EL (cell line): ENCODE measurements around the gene ADAMTS2.

Experiments used
- DNase-seq: peaks from one replicate; pipeline ENCODE4 v3.0.0-alpha.2; 2016

ADAMTS2 gene

DNA sequence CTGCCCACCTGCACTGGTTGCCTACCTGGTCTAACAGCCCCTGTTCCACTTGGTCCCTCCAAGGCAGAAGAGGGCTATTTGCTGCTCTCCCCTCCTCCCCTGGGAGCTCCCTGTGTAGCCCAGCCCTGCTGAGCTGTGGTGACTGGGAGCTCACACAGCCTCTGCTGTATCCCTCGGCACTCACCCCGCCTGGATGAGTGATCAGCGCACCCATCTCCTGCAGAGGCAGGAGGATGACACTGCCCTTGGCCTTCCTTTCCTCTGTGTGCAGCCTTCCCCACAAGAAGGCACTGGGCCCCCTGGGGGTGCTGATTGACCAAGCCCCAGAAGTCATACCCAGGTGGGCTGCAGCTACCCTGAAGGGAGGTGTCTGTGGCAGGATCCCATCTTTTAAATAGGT, 134.2 kb downstream of the ADAMTS2 start:
- peak; percentile 43 for DNase-seq

DNA sequence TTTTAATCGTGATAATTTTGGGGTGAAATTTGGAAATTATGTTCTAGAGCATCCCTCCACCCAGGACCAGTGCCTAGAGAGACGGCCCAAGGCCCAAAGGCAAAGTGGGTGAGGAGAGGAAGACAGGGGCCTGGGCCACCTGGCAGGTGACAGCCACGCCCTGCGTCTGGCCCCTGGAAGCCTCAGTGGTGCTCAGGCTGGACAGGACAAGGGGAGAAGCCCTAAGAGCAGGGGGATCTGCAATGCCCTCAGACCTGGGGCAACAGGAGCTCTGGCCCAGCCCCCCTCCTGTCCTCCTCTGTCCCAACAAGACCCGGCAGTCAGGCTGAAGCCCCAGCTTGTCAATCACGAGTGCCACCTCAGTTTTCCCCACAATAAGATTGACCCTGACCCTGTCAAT, 134.8 kb downstream of the ADAMTS2 start:
- DNase-seq = no peak

GRCh38 chr5:179209359-179210150, 135.7 kb downstream of the ADAMTS2 start:
- DNase-seq = peak; percentile 83

GRCh38 chr5:179208706-179209358, 136.4 kb downstream of the ADAMTS2 start:
- DNase-seq = no peak

- DNase-seq = no peak
These were observed 137.1 kb downstream of the ADAMTS2 start for GRCh38 chr5:179207920-179208705.

DNA sequence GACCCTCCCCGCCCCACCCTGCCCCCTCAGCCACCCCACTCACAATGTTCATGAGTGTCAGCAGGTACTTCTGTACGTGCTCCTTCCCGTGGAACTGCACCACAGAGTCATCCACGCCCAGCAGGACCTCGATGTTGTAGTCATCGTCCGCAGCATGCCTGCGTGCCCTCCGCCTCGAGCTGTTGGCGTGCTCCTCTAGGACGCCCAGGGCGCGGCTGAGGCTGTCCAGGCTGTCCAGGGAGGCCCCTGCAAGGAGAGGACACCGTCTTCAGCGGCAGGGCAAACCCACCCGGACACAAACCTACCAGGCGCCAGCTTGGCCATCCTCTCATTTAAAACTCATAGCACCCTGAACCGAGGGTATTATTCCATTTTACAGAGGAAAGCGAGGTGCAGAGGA, 137.8 kb downstream of the ADAMTS2 start:
- DNase-seq = no peak

DNA sequence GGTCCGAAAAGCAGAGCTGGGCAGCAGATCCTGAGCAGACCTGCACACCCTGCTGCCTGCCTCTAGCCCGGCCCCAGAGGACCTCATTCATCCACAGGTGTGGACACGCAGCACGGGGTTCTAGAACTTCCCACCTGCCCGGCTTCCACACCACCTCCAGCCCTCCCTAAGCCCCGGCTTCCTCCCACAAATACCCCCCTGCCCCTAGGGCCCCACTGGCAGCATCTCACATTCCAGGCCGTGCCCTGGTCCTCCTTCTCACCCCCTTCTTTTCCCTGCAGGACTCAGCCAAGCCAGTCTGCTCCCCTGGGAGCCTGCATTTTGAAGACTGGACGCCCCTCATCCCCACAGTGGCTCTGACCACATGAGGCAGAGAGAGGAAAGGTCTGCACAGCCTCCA, 138.9 kb downstream of the ADAMTS2 start:
- DNase-seq = no peak

GRCh38 chr5:179205277-179205676, 140.0 kb downstream of the ADAMTS2 start:
- no peak for DNase-seq

GRCh38 chr5:179204572-179204971, 140.7 kb downstream of the ADAMTS2 start:
- no peak for DNase-seq

GRCh38 chr5:179203248-179203647, 142.0 kb downstream of the ADAMTS2 start:
- no peak for DNase-seq

GRCh38 chr5:179201986-179202385, 143.3 kb downstream of the ADAMTS2 start:
- DNase-seq = no peak

DNA sequence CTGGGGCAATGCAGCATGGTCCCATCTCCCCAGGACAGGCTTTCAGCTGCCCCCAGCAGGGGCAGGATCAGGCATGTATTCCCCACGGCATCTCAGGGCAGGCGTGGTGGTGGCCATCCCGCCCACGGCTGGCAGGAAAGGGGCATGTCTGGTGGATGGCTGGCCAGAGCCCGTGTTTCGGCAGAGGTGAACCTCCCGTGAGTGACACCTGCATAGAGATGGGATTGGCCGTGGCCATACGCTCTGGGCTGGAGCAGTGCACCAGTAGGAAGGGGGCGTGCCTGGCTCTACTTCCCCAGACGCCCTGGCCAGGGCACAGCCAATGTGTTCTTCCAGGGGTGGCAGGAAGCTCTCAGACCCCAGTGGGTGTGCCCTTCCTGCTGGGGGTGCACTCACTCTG, 146.0 kb downstream of the ADAMTS2 start:
- no peak for DNase-seq

- no peak for DNase-seq
These were observed 146.4 kb downstream of the ADAMTS2 start for GRCh38 chr5:179198825-179199224.

DNA sequence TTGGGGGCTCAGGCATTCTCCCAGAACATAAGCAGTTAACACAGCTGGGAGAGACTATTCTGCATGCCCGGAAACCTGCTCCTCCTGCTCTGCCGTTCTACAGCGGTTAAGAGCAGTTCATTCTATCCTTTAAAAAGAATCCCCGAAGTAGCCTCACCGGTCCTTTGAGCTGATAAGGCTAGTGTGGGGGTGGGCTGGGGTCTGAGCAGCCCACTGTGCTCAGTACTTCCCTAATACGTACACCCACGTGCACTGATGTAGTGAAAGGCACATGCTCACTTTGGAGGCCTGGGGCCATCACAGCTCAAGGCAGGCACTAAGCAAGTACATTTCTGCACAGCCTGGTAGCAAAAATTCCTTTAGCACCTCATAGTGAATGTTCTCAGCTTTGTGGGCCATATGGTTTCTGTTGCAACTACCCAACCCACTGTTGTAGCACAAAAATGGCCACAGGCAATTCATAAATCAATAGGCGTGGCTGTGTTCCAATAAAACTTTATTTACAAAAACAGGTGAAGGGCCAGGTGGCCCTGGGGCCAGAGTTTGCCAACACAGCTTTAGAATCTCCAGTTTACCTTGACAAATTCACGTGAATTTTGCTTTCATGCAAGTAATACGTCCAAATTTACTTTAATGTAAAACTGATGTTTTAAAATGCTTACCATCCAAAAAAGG, 148.7 kb downstream of the ADAMTS2 start:
- no peak for DNase-seq

DNA sequence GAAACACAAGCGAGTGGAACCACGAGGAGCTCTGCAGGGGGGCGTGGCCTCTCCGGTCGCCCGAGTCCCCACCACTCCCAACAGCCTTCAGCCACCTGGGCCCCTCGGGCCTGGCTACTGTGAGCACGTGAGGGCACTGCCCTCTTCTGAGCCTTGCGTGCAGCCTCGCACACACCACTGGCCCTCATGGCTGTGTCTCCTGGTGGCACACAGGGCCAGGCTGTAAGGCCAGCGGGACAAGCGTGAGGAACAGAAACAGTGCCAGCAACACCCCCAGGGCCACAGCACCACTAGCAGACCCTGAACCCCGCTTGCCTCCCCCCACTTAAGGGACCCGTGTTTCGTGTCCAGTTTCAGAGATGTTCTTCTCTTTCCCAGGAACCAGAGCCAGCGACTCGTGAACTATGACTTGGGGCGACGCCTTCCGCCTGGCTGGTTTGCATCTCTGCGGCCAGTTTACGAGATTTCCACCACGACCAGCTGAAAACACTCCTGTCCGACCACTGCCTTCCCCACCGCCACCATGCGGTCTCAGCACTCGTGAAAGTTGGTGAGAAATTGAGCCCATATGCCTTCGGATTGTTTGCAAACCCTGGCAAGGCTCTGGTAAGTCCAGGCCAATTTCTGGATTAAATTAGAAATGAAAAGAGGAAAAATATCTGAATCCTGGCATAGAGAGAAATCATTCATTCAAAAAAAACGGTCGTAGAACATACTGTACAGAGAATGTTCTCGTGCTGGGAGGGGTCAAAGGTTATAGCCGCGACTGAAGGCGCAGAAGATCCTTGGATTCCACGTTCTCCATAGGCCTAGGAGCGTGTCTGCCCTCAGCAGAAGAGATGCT, 149.5 kb downstream of the ADAMTS2 start:
- DNase-seq = no peak

DNA sequence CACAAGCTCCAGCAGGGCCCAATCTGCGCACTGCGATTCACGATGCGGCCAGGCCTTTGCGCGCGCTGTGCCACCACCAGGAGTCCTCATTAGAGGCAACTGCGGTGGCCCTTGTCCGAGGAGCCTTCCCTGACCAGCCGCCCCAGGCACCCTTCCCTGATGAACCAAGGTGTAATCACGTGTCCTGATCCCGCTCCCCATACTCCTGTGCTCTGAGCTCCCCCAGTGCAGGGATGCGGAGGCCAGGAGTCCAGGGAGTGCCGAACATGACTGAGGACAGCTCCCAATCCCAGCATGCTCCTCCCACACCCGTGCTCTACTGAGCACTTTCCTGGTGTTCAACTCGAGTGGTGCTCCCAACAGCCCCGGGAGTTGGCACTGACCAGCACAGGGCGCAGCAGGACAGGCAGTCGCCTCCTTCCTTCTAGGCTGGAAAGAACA, 150.3 kb downstream of the ADAMTS2 start:
- DNase-seq = no peak

GRCh38 chr5:179194201-179194910, 150.9 kb downstream of the ADAMTS2 start:
- no peak for DNase-seq

- DNase-seq = no peak
These were observed 151.5 kb downstream of the ADAMTS2 start for GRCh38 chr5:179193746-179194145.

- DNase-seq = no peak
These were observed 152.3 kb downstream of the ADAMTS2 start for GRCh38 chr5:179192891-179193470.

- no peak for DNase-seq
These were observed 152.9 kb downstream of the ADAMTS2 start for GRCh38 chr5:179192185-179192890.
